Activated CD8-positive, alpha-beta T cell treated with anti-CD3 and anti-CD28 coated beads for 36 hours (primary cell): ENCODE data around the gene HORMAD2. TPM values are rescaled to one million over a fixed set of nuclear protein-coding genes. Genes with fewer than 3 reads are reported as not detected.
"Not testable (repeated sequence)": the region's sequence is repeated elsewhere in the genome, so short reads cannot be mapped to it uniquely, and the experiment has no call there.

Experiments
- ATAC-seq: fragments of 200-7000 bp; cut with Tn5 transposase; one replicate; pipeline ENCODE4 v1.10.0; 2021; ENCODE audit warnings: mild to moderate bottlenecking, moderate library complexity
- CTCF ChIA-PET: fragments of 350-600 bp; sonication (Branson Sonifier 250); formaldehyde crosslinking; loops from one replicate; lab custom pipeline; 2021; ENCODE audit warnings: antibody characterized with exemption; lab: Charles Lee
- POLR2A ChIA-PET: fragments of 350-600 bp; sonication (Branson Sonifier 250); formaldehyde crosslinking; loops from one replicate; lab custom pipeline; 2021; ENCODE audit warnings: antibody characterized with exemption; lab: Charles Lee
- DNase-seq: peaks from one replicate; pipeline ENCODE4 v3.0.0-alpha.2; 2020
- H3K27ac Mint-ChIP-seq: one replicate; pipeline ENCODE4 v1.8.0; 2021; ENCODE audit warnings: mild to moderate bottlenecking, mixed read lengths
- H3K27me3 Mint-ChIP-seq: one replicate; pipeline ENCODE4 v1.8.0; 2021; ENCODE audit warnings: mixed read lengths
- H3K36me3 Mint-ChIP-seq: one replicate; pipeline ENCODE4 v1.8.0; 2021; ENCODE audit warnings: low read depth, mixed read lengths
- H3K4me1 Mint-ChIP-seq: one replicate; pipeline ENCODE4 v1.8.0; 2021; ENCODE audit warnings: low read depth, mixed read lengths
- H3K4me3 Mint-ChIP-seq: one replicate; pipeline ENCODE4 v1.8.0; 2021; ENCODE audit warnings: mild to moderate bottlenecking, moderate library complexity, mixed read lengths
- H3K9me3 Mint-ChIP-seq: one replicate; pipeline ENCODE4 v1.8.0; 2021; ENCODE audit warnings: mixed read lengths
- intact Hi-C: fragments of 100-400 bp; cut with micrococcal nuclease; formaldehyde crosslinking; loops from one replicate; pipeline ENCODE4 v1.10.0; 2022
- total RNA-seq, 2 experiments: library from RNA; stranded (reverse); gene quantifications; one replicate each; pipeline ENCODE4 v1.2.3, GENCODE V29; 2021
- TF ChIP-seq, protein P1 (sequence below): fragments of 200-600 bp; IDR thresholded peaks from one replicate; pipeline ENCODE4 v1.8.0; 2022; ENCODE audit warnings: antibody characterized with exemption, mild to moderate bottlenecking

HORMAD2 gene
- total RNA-seq, 2 experiments from 2014 or later = not detected

DNA sequence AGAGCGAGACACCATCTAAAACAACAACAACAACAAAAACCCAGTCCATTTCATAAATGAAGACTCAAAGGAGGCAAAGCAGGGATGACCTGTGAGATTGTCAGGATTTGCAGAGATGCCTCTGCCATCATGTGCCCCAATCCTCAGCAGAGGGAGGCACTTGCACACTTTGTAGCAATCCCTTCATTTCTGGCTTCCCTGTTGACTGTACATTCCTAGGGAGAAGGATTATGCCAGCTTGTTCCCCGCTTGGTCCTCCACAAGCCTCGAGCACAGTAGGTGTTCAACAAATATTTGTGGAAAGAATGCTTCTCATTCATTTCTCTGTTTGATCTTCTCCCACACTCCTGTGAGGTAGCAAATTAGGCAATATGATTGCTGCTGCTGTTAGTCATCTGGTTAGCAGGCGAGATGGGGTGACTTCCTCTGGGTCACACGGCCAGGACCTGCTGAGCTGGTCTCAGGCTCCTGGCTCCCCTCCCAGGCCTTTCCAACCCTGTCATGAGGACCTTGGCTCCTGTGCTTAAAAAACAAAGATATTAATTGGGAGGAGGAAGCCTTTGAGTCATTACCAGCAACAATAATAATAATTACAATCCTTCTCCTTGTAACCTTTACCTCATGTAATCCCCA, 132.2 kb downstream of the HORMAD2 start:
- Mint-ChIP-seq H3K36me3 (no peaks in the 10 kb centered on the region), H3K4me3 (no peak overlapping the region), H3K27ac (peak overlapping the region; percentile 70), H3K27me3 (no peaks in the 10 kb centered on the region), H3K4me1 (peaks cover 26% of the 10 kb centered on the region), H3K9me3 (no peaks in the 10 kb centered on the region)
- CTCF ChIA-PET = interaction anchor here (1.6 kb wide), 1 partner anchor 75 kb away, joined by 4 read pairs; no protein-coding TSS in a partner anchor
- POLR2A ChIA-PET = interaction anchor here (0.7 to 0.8 kb wide), 2 partner anchors 103 to 124 kb away, joined by 3 read pairs; no protein-coding TSS in a partner anchor
- DNase-seq = peak; percentile 53
- ATAC-seq = peak; percentile 81
- intact Hi-C loops = no loop called here
- TF ChIP-seq, protein P1, sequence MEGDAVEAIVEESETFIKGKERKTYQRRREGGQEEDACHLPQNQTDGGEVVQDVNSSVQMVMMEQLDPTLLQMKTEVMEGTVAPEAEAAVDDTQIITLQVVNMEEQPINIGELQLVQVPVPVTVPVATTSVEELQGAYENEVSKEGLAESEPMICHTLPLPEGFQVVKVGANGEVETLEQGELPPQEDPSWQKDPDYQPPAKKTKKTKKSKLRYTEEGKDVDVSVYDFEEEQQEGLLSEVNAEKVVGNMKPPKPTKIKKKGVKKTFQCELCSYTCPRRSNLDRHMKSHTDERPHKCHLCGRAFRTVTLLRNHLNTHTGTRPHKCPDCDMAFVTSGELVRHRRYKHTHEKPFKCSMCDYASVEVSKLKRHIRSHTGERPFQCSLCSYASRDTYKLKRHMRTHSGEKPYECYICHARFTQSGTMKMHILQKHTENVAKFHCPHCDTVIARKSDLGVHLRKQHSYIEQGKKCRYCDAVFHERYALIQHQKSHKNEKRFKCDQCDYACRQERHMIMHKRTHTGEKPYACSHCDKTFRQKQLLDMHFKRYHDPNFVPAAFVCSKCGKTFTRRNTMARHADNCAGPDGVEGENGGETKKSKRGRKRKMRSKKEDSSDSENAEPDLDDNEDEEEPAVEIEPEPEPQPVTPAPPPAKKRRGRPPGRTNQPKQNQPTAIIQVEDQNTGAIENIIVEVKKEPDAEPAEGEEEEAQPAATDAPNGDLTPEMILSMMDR = no peak

DNA sequence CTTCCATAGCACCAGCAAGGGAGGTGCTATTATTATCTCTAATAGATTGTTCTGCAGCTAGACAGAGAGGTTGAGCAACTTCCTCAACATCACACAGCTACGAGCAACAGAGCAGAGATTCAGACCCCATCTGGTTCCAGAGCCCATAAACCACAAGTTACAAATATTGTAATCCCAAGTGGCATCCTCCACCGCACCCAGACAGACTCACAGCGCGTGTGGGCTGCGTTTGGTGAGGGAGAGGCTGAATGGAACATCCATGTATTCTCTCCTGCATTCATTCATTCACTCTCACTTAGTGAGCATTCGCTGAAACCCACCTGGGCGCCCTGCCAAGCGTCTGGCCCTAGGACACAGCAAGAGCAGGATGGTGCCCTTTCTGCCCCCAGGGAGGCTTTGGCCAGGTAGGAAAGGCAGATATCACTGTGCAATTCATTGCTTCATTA, 132.8 kb downstream of the HORMAD2 start:
- no peaks in the 10 kb centered on the region for H3K9me3 Mint-ChIP-seq
- ATAC-seq = peak; percentile 8
- no peak overlapping the region for H3K4me3 Mint-ChIP-seq
- POLR2A ChIA-PET = interaction anchor here (0.7 to 0.8 kb wide), 2 partner anchors 104 to 124 kb away, joined by 3 read pairs; no protein-coding TSS in a partner anchor
- no peaks in the 10 kb centered on the region for H3K36me3 Mint-ChIP-seq
- CTCF ChIA-PET = interaction anchor here (1.6 kb wide), 1 partner anchor 75 kb away, joined by 4 read pairs; no protein-coding TSS in a partner anchor
- H3K4me1 Mint-ChIP-seq = peaks cover 26% of the 10 kb centered on the region
- no peak for DNase-seq
- TF ChIP-seq, protein P1 = no peak
- H3K27ac Mint-ChIP-seq = peak overlapping the region; percentile 43
- H3K27me3 Mint-ChIP-seq = no peaks in the 10 kb centered on the region
- intact Hi-C loops = no loop called here

DNA sequence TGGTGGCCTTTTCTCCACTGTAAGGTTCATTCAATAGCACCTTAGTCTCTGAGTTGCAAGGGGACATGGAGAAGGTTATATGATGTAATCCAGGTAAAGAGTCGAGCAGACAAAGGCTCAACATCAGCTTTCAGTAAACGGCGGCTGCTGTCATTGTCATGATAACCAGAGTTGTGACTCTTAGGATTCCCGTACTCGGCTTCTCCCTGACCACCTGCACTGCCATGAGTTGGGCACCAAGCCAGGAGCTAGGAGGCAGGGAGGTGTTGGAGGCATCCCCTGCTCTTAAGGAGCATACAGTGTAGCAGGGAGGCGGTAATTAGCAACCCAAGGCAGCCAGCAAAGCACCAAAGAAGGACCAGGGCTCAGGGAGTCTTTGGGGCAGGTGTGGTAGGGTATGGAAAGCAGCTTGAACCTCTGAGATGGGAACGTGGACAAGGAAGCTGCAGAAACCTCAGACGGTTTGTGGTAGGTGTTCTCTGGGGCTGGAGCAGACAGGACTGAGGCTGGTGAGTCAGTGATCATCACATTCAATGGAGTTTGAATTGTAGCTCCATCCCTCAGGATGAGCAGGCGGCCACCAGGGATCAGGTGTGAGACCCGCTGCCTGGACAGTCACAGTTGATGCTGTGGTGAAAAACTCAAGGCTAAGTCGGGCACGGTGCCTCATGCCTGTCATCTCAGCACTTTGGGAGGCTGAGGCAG, 134.6 kb downstream of the HORMAD2 start:
- CTCF ChIA-PET = interaction anchor here (1.2 kb wide), 1 partner anchor 107 kb away, joined by 3 read pairs; no protein-coding TSS in a partner anchor
- no peak for DNase-seq
- POLR2A ChIA-PET = interaction anchor here (0.9 to 1.3 kb wide), 3 partner anchors 18 to 40 kb away, joined by 3 to 5 read pairs (median 3); no protein-coding TSS in a partner anchor

DNA sequence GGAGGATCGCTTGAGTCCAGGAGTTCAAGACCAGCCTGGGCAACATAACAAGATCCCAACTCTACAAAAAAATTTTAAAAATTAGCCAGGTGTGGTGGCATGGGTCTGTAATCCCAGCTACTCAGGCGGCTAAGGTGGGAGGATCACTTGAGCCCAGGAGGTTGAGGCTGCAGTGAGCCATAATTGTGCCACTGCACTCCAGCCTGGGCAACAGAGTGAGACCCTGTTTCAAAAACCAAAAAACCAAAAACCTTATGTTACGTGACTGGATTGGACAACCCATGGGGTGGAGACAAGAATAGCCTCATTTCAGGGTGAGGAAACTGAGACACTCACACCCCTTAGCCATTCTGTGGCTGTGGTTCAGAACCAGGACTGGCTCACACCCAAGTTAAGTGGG, 136.0 kb downstream of the HORMAD2 start:
- H3K9me3 Mint-ChIP-seq, H3K36me3 Mint-ChIP-seq, H3K27ac Mint-ChIP-seq, DNase-seq, H3K27me3 Mint-ChIP-seq, ATAC-seq, POLR2A ChIA-PET, H3K4me3 Mint-ChIP-seq, intact Hi-C loops: not testable (repeated sequence)
- CTCF ChIA-PET = interaction anchor here (1.2 kb wide), 1 partner anchor 108 kb away, joined by 3 read pairs; no protein-coding TSS in a partner anchor
- peaks cover 43% of the 10 kb centered on the region for H3K4me1 Mint-ChIP-seq

More for the DNA sequence above, 134.6 kb downstream of the HORMAD2 start:
- Mint-ChIP-seq H3K4me1 (peaks cover 29% of the 10 kb centered on the region), H3K9me3 (no peaks in the 10 kb centered on the region), H3K36me3 (no peaks in the 10 kb centered on the region), H3K4me3 (no peak overlapping the region), H3K27me3 (no peaks in the 10 kb centered on the region), H3K27ac (no peak overlapping the region)
- TF ChIP-seq, protein P1 = no peak
- intact Hi-C loops = no loop called here
- no peak for ATAC-seq

DNA sequence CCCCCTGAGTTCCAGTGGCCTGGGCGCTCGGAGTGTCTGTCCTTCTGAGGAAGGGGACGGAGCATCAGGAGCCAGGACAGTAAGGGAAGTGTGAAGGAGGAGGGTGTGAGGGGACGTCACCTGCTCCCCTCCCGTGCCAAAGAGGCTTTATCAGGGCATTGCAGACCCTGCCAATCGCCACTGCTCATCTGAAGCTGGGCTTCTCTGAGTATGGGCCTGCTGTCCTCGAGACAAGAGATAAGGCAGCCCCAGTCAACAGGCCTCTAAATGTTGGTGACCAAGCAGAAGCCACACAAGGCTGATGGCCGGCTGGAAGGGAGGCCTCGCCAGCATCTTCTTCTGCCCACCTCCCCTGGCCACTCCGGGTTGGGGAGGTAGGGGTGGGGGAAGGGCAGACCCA, 136.4 kb downstream of the HORMAD2 start:
- ChIA-PET POLR2A (no interaction called here), CTCF (no interaction called here)
- peak overlapping the region; percentile 11 for H3K27ac Mint-ChIP-seq

More for the DNA sequence above, 136.4 kb downstream of the HORMAD2 start:
- Mint-ChIP-seq H3K27me3 (no peaks in the 10 kb centered on the region), H3K9me3 (no peaks in the 10 kb centered on the region), H3K4me3 (no peak overlapping the region), H3K4me1 (peaks cover 47% of the 10 kb centered on the region), H3K36me3 (no peaks in the 10 kb centered on the region)
- TF ChIP-seq, protein P1 = no peak
- DNase-seq (no peak), ATAC-seq (no peak)
- intact Hi-C loops = no loop called here
